Measurements from ENCODE around the gene STX1B. TPM values are rescaled to one million over a fixed set of nuclear protein-coding genes. Genes with fewer than 3 reads are reported as not detected.

STX1B gene
- total RNA-seq, 2 experiments from 2014 or later = 0.47 to 2.1 TPM

- H4K20me1 ChIP-seq (ENCODE audit: insufficient read depth, low read length) = no peaks in the 10 kb centered on the region
- peaks cover 10% of the 10 kb centered on the region for H3K4me1 ChIP-seq (ENCODE audit: insufficient read depth, low read length, poor library complexity, severe bottlenecking)
- ChIA-PET CTCF (ENCODE audit: unreplicated experiment) (no interaction called here), POLR2A (interaction anchor here (0.6 to 0.9 kb wide), 2 partner anchors 93 to 224 kb away, joined by 3 read pairs; no protein-coding TSS in a partner anchor)
- TF ChIP-seq EZH2phosphoT487 (IDR thresholded peaks at IDR 0.05; ENCODE audit: borderline replicate concordance, low read depth, low read length) (no peak), CTCF (conservative IDR thresholded peaks at IDR 0.05; ENCODE audit: low read length) (no peak)
- no peak overlapping the region for H3K27ac ChIP-seq (ENCODE audit: low read depth, low read length, poor library complexity, severe bottlenecking)
- H3K9me3 ChIP-seq (ENCODE audit: low read length) = no peaks in the 10 kb centered on the region
- no peaks in the 10 kb centered on the region for H3K9me2 ChIP-seq (ENCODE audit: insufficient read depth, low read length)
- no peak overlapping the region for H2AFZ ChIP-seq (ENCODE audit: low read length)
- no TSS peak for BruUV-seq (replicated peaks)
- no peaks in the 10 kb centered on the region for H3K36me3 ChIP-seq (ENCODE audit: insufficient read depth, low read length)
- H3K79me2 ChIP-seq (ENCODE audit: insufficient read depth, low read depth, low read length) = no peaks in the 10 kb centered on the region
- intact Hi-C loops (cut with micrococcal nuclease; ENCODE audit: unreplicated experiment) = loop anchor here (1.0 to 5.0 kb wide), 2 partner anchors 73 to 143 kb away; partner anchors contain the start of genes ZNF646 and ZNF668
- no peak for DNase-seq (ENCODE audit: low spot score)
- H3K4me2 ChIP-seq (ENCODE audit: low read length) = no peak overlapping the region
- H3K4me3 ChIP-seq (ENCODE audit: low read depth, low read length, poor library complexity, severe bottlenecking) = no peak overlapping the region
These were observed 11.3 kb downstream of the STX1B start for GRCh38 chr16:30998852-30999761.

- H3K9me2 ChIP-seq (ENCODE audit: insufficient read depth, low read length) = no peaks in the 10 kb centered on the region
- peak overlapping the region; percentile 96 for H3K4me2 ChIP-seq (ENCODE audit: low read length)
- H2AFZ ChIP-seq (ENCODE audit: low read length) = peak overlapping the region; percentile 95
- CTCF ChIA-PET (ENCODE audit: unreplicated experiment) = interaction anchor here (0.7 kb wide), 1 partner anchor 625 kb away, joined by 5 read pairs; no protein-coding TSS in a partner anchor
- H3K9me3 ChIP-seq (ENCODE audit: low read length) = no peaks in the 10 kb centered on the region
- TF ChIP-seq CTCF (conservative IDR thresholded peaks at IDR 0.05; ENCODE audit: low read length) = no peak
- no peak for TF ChIP-seq EZH2phosphoT487 (IDR thresholded peaks at IDR 0.05; ENCODE audit: borderline replicate concordance, low read depth, low read length)
- intact Hi-C loops (cut with micrococcal nuclease; ENCODE audit: unreplicated experiment) = loop anchor here (2.0 to 5.0 kb wide), 2 partner anchors 74 to 75 kb away; partner anchors contain the start of genes FBXL19, ZNF646 and ZNF668
- peaks cover 10% of the 10 kb centered on the region for H3K4me1 ChIP-seq (ENCODE audit: insufficient read depth, low read length, poor library complexity, severe bottlenecking)
- H3K4me3 ChIP-seq (ENCODE audit: low read depth, low read length, poor library complexity, severe bottlenecking) = peak overlapping the region; percentile 72
- POLR2A ChIA-PET = no interaction called here
- H4K20me1 ChIP-seq (ENCODE audit: insufficient read depth, low read length) = no peaks in the 10 kb centered on the region
- no TSS peak for BruUV-seq (replicated peaks)
- no peak overlapping the region for H3K27ac ChIP-seq (ENCODE audit: low read depth, low read length, poor library complexity, severe bottlenecking)
- H3K79me2 ChIP-seq (ENCODE audit: insufficient read depth, low read depth, low read length) = no peaks in the 10 kb centered on the region
- no peaks in the 10 kb centered on the region for H3K36me3 ChIP-seq (ENCODE audit: insufficient read depth, low read length)
- DNase-seq (ENCODE audit: low spot score) = no peak
These were observed 12.4 kb downstream of the STX1B start for GRCh38 chr16:30997725-30998711.
